H1 (cell line): Measurements from ENCODE around the gene ZNF263. TPM values are rescaled to one million over a fixed set of nuclear protein-coding genes. Genes with fewer than 3 reads are reported as not detected.

Source experiments
- BRCA1 ChIP-seq: IDR thresholded peaks from 2 replicates; pipeline ENCODE4 v1.6.1; 2012; ENCODE audit warnings: low read depth, low read length, improper control_type of control experiment
- CHD1 ChIP-seq: IDR thresholded peaks from 2 replicates; pipeline ENCODE4 v1.6.1; 2012; ENCODE audit warnings: low read depth, low read length, improper control_type of control experiment
- EGR1 ChIP-seq: IDR thresholded peaks from 2 replicates; pipeline ENCODE4 v1.6.1; 2011; ENCODE audit warnings: low read depth, low read length, borderline replicate concordance
- HDAC2 ChIP-seq, 2 experiments: fragments of 300-600 bp in 1 of 2; sonication (generic) in 1 of 2; IDR thresholded peaks; 2 replicates each; pipeline ENCODE4 v1.6.1; 2011 to 2012; ENCODE audit warnings: low read depth in 2 of 2, low read length in 2 of 2, mild to moderate bottlenecking in 2 of 2, moderate library complexity in 2 of 2, borderline replicate concordance in 1 of 2, inconsistent platforms in 1 of 2
- KDM4A ChIP-seq: IDR thresholded peaks from one replicate; pipeline ENCODE4 v1.7.1; 2012; ENCODE audit warnings: low read depth, mild to moderate bottlenecking, moderate library complexity, low read length, inconsistent platforms; ENCODE audit not compliant: severe bottlenecking
- MAFK ChIP-seq: IDR thresholded peaks from 2 replicates; pipeline ENCODE4 v1.6.1; 2012; ENCODE audit warnings: low read depth, mild to moderate bottlenecking, improper control_type of control experiment, low read length
- NANOG ChIP-seq: IDR thresholded peaks from 2 replicates; pipeline ENCODE4 v1.6.1; 2011; ENCODE audit warnings: low read length, low read depth, mild to moderate bottlenecking, inconsistent platforms; ENCODE audit not compliant: insufficient read depth, poor library complexity, severe bottlenecking
- RBBP5 ChIP-seq: IDR thresholded peaks from 2 replicates; pipeline ENCODE4 v1.7.1; 2012; ENCODE audit warnings: low read depth, mild to moderate bottlenecking, inconsistent platforms, low read length, moderate library complexity, borderline replicate concordance
- RXRA ChIP-seq: IDR thresholded peaks from 2 replicates; pipeline ENCODE4 v1.6.1; 2011; ENCODE audit warnings: low read depth, mild to moderate bottlenecking, low read length, moderate library complexity; ENCODE audit not compliant: insufficient read depth
- SIRT6 ChIP-seq: IDR thresholded peaks from one replicate; pipeline ENCODE4 v1.7.1; 2012; ENCODE audit warnings: low read length, inconsistent platforms
- SIX5 ChIP-seq: IDR thresholded peaks from 2 replicates; pipeline ENCODE4 v1.6.1; 2011; ENCODE audit warnings: mild to moderate bottlenecking, low read depth, low read length
- TAF7 ChIP-seq: optimal IDR thresholded peaks from 2 replicates; pipeline ENCODE3; 2011; ENCODE audit warnings: low read depth, mild to moderate bottlenecking, inconsistent platforms, low read length, moderate library complexity, borderline replicate concordance
- TEAD4 ChIP-seq: IDR thresholded peaks from 2 replicates; pipeline ENCODE4 v1.6.1; 2012; ENCODE audit warnings: low read depth, low read length, inconsistent platforms, mixed read lengths
- polyA plus RNA-seq, 7 experiments: library from polyadenylated mRNA; depleted of rRNA in 3 of 7; stranded (reverse) in 5 of 7; unstranded in 2 of 7; fragments of >200 nt in 5 of 7; fragments of 200-250 nt in 2 of 7; gene quantifications; 1 replicate in 5 of 7; 2 replicates in 1 of 7; 4 replicates in 1 of 7; pipeline versions ENCODE4 v1.2.1 to v1.2.3, GENCODE V29; 2011 to 2013; ENCODE audit warnings: missing spikeins in 2 of 7, mixed read lengths in 2 of 7
- total RNA-seq: library from RNA; stranded (reverse); fragmentation: NEBNext Ultra II Directional; extraction: Animal tissue kit (Norgen Biotek cat#: 25700); gene quantifications from 2 replicates; pipeline ENCODE4 v1.2.1, GENCODE V29; 2021

The ZNF263 gene
- total and polyA plus RNA-seq, 2 of the 8 experiments (the other 6 are each of a cell fraction or from before 2014, with no cell fraction given) = 9.2 to 26.7 TPM

GRCh38 chr16:3264137-3265036 is 18.9 kb upstream of the ZNF263 start (continued):
- TF ChIP-seq BRCA1 = no peak
- peak; percentile 31 for TF ChIP-seq TAF7
- TF ChIP-seq NANOG = no peak
- TF ChIP-seq MAFK = no peak
- peak; percentile 97 for TF ChIP-seq KDM4A
- TF ChIP-seq TEAD4 = no peak
- TF ChIP-seq SIX5 = no peak
- no peak for TF ChIP-seq CHD1
- no peak for TF ChIP-seq RXRA
- TF ChIP-seq RBBP5 = no peak
- TF ChIP-seq SIRT6 = no peak
- no peak for TF ChIP-seq EGR1
- 0 out of 4 replicates have a peak, but pooled peaks of 1 of the 2 experiments have one; percentile 51 for TF ChIP-seq HDAC2 (IDR thresholded peaks at IDR 0.05; ENCODE audit: borderline replicate concordance in 1 of 2, low read depth in 2 of 2, low read length in 2 of 2)
